Uterus (tissue), 4 donors: ENCODE results near the gene PIP5K1C. TPM values are rescaled to one million over a fixed set of nuclear protein-coding genes. Genes with fewer than 3 reads are reported as not detected.

Source experiments
- DNase-seq, 2 donors: peaks; one replicate each; pipeline ENCODE4 v3.0.0-alpha.2; 2019 to 2020
- H3K27ac ChIP-seq, 2 donors: fragments of 200-600 bp; sonication (generic); 1 replicate in 1 of 2; 2 replicates in 1 of 2; pipeline ENCODE4 v1.5.1; 2016 to 2018
- H3K27me3 ChIP-seq, 2 donors: fragments of 200-600 bp; sonication (generic); one replicate each; pipeline ENCODE4 v1.5.1; 2018 to 2019; ENCODE audit warnings: control low read depth in 1 of 2
- H3K36me3 ChIP-seq, 2 donors: fragments of 200-600 bp; sonication (generic); one replicate each; pipeline ENCODE4 v1.5.1; 2019; ENCODE audit warnings: control low read depth in 1 of 2
- H3K4me1 ChIP-seq, 2 donors: fragments of 200-600 bp; sonication (generic); one replicate each; pipeline ENCODE4 v1.5.1; 2018 to 2019; ENCODE audit warnings: control low read depth in 1 of 2
- H3K4me3 ChIP-seq, 2 donors: fragments of 200-600 bp; sonication (generic); 1 replicate in 1 of 2; 2 replicates in 1 of 2; pipeline ENCODE4 v1.5.1; 2018 to 2019; ENCODE audit warnings: mild to moderate bottlenecking in 1 of 2
- H3K9me3 ChIP-seq, 2 donors: fragments of 200-600 bp; sonication (generic); one replicate each; pipeline ENCODE4 v1.5.1; 2019; ENCODE audit warnings: control low read depth in 1 of 2
- POLR2A ChIP-seq, 2 donors: fragments of 450-650 bp; IDR thresholded peaks; one replicate each; pipeline ENCODE4 v1.6.1; 2016; ENCODE audit warnings: antibody characterized with exemption in 2 of 2, mild to moderate bottlenecking in 1 of 2, moderate library complexity in 1 of 2
- intact Hi-C: fragments of 100-400 bp; cut with DNase I; formaldehyde crosslinking; loops from one replicate; pipeline ENCODE4 v1.15.1; 2023; ENCODE audit warnings: low total_unique reads
- total RNA-seq, 4 donors: library from RNA; depleted of rRNA in 3 of 4; stranded (reverse); fragments of >200 nt in 3 of 4; gene quantifications; one replicate each; pipeline versions ENCODE4 v1.1.0 to v1.2.4, GENCODE V29; 2014 to 2023
- TF ChIP-seq, protein P1 (sequence below), 4 experiments: fragments of 200-600 bp in 2 of 4; fragments of 450-650 bp in 2 of 4; sonication (generic) in 2 of 4; IDR thresholded peaks; one replicate each; pipeline ENCODE4 v1.5.1; 2016 to 2019; ENCODE audit warnings: antibody characterized with exemption in 4 of 4, mild to moderate bottlenecking in 2 of 4, moderate library complexity in 1 of 4
- donor health status: DM: yes; HTN: yes; CAD: no.

PIP5K1C gene
- total RNA-seq, 4 donors from 2014 or later = 6.2 to 77.5 (median 33.2) TPM

DNA sequence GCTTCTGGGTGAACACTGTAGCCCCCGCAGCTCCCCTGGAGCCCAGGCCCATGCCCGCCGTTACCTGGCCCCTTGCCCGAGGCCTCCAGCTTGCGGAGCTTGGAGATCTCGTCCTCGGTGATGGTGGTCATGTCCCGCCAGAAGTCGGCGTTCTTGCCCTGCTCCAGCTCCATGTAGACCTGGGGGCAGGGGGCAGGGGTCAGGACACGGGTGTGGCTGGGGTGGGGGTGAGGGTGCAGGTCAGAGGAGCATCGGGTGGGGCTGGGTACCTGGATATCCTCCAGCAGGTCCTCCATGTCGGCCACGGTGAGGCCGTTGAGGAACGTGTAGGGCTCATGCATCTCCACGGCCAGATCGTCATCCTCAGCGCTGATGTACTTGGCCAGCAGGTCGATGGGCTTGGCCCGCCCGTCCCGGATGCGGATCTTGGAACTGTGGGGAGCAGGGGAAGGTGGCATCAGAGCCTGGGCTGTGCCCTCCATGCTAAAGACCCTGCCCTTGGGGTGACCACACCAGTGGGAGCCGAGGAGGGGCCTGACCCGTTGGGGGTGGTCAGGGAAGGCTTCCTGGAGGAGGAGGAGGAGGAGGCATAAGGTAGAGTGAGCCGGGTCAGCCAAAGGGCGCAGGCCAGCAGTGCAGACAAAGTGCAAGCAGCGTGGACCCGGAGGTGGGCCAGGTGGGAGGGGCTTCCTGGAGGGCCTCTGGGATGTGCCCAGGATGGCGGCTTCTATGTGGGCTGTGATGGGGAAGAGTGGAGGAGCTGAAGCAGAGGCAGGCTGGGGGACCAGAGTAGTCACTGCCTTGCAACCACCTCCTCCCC is 81.2 kb downstream of the PIP5K1C start:
- no peak overlapping the region for H3K4me3 ChIP-seq
- intact Hi-C loops = loop anchor here (10.0 kb wide), 1 partner anchor 64 kb away; the partner anchor contains the start of gene MFSD12
- DNase-seq = peak in 1 of 2 donors; percentile 40
- H3K27ac ChIP-seq = no peak overlapping the region
- H3K4me1 ChIP-seq = no peaks in the 10 kb centered on the region
- no peaks in the 10 kb centered on the region for H3K36me3 ChIP-seq
- no peaks in the 10 kb centered on the region for H3K9me3 ChIP-seq
- TF ChIP-seq, protein P1, sequence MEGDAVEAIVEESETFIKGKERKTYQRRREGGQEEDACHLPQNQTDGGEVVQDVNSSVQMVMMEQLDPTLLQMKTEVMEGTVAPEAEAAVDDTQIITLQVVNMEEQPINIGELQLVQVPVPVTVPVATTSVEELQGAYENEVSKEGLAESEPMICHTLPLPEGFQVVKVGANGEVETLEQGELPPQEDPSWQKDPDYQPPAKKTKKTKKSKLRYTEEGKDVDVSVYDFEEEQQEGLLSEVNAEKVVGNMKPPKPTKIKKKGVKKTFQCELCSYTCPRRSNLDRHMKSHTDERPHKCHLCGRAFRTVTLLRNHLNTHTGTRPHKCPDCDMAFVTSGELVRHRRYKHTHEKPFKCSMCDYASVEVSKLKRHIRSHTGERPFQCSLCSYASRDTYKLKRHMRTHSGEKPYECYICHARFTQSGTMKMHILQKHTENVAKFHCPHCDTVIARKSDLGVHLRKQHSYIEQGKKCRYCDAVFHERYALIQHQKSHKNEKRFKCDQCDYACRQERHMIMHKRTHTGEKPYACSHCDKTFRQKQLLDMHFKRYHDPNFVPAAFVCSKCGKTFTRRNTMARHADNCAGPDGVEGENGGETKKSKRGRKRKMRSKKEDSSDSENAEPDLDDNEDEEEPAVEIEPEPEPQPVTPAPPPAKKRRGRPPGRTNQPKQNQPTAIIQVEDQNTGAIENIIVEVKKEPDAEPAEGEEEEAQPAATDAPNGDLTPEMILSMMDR (IDR thresholded peaks at IDR 0.05) = peak in 1 of 4 experiments; percentile 2
- no peak for TF ChIP-seq POLR2A (IDR thresholded peaks at IDR 0.05)
- H3K27me3 ChIP-seq = no peaks in the 10 kb centered on the region

DNA sequence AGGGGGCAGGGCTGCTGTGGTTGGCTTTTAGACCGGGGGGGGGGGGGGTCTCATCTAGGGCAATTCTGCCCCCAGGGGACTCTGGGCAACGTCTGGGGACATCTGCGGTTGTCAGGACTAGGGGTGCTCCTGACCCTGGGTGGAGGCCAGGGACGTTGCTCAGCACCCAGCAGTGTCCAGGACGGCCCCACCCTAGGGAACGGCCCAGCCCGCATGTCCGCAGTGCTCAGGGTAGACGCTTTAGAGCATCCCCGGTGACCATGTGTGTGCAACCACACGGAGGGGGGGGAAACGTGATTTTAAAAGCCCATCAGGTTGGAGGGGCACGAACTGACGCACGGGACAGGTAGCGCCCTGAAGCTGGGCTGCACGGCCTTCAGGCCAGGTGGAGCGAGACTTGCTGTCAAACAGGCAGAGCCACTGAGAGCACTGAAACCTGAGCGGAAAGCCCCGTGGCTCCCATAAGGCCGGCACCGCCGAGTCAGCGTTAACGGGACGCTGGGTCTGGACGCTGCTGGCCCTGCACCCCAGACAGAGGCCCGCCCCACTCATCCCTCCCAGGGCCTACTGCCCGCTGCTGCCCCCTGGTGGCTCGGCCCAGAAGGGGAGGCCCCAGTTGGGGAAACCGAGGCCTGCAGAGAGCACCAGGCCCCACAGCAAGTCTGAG is 82.0 kb downstream of the PIP5K1C start:
- peak; percentile 64 to 78 for DNase-seq
- peak in 1 of 2 donors; percentile 15 for TF ChIP-seq POLR2A (IDR thresholded peaks at IDR 0.05)
- TF ChIP-seq, protein P1 (IDR thresholded peaks at IDR 0.05) = peak; percentile 90 to 96 (median 96)
- no peak overlapping the region for H3K4me3 ChIP-seq
- intact Hi-C loops = loop anchor here (10.0 kb wide), 1 partner anchor 63 kb away; the partner anchor contains the start of gene MFSD12
- H3K9me3 ChIP-seq = no peaks in the 10 kb centered on the region
- H3K27ac ChIP-seq = peak overlapping the region in 1 of 2 donors; percentile 20
- H3K4me1 ChIP-seq = no peaks in the 10 kb centered on the region
- H3K36me3 ChIP-seq = no peaks in the 10 kb centered on the region
- H3K27me3 ChIP-seq = no peaks in the 10 kb centered on the region

- Histone ChIP-seq H3K36me3 (no peaks in the 10 kb centered on the region), H3K4me3 (no peak overlapping the region), H3K9me3 (no peaks in the 10 kb centered on the region), H3K27me3 (no peaks in the 10 kb centered on the region), H3K4me1 (no peaks in the 10 kb centered on the region), H3K27ac (no peak overlapping the region)
- no peak for TF ChIP-seq POLR2A (IDR thresholded peaks at IDR 0.05)
- TF ChIP-seq, protein P1 (IDR thresholded peaks at IDR 0.05) = no peak
- intact Hi-C loops = loop anchor here (10.0 kb wide), 1 partner anchor 63 kb away; the partner anchor contains the start of gene MFSD12
- peak in 1 of 2 donors; percentile 16 for DNase-seq
Observed at GRCh38 chr19:3617463-3617862, 82.8 kb downstream of the PIP5K1C start.

DNA sequence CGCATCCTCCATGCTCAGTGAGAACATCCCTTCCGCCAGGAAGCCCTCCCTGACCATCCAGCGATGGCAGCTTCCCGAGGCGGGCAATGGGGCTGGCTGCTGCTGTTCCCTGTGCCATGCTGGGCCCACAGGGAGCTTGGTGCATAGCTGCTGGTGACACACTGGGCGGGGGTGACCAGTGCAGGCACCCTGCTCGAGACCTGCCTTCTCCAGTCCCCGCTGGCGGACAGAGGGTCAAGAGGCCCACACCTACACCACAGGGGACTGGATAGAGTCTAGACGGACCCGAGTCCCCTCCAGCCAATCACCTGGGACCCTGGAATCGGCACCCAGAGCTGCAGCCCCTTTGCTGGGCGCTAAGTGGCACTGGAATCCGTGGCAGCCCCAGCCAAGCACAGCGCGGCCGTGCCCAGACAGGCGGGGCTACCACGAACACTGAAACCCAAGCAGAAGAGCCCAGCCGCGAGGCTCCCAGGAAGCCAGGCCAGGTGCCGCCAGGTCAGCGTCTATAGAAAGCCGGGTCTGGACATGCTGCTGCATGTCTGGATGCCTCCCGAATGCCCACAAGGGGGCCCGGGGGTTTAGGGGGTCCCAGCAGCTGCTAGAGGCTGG is 84.6 kb downstream of the PIP5K1C start:
- Histone ChIP-seq H3K4me1 (no peaks in the 10 kb centered on the region), H3K36me3 (no peaks in the 10 kb centered on the region), H3K27me3 (no peaks in the 10 kb centered on the region), H3K9me3 (no peaks in the 10 kb centered on the region), H3K4me3 (no peak overlapping the region), H3K27ac (no peak overlapping the region)
- intact Hi-C loops = loop anchor here (10.0 kb wide), 1 partner anchor 61 kb away; the partner anchor contains the start of gene MFSD12
- TF ChIP-seq, protein P1 (IDR thresholded peaks at IDR 0.05) = no peak
- TF ChIP-seq POLR2A (IDR thresholded peaks at IDR 0.05) = no peak
- DNase-seq = no peak
